Limb (tissue), 2 donors: ENCODE results near the gene NPBWR2.

Source experiments
- DNase-seq, 2 donors: peaks; one replicate each; pipeline ENCODE4 v3.0.0-alpha.2; 2016; ENCODE audit errors: extremely low spot score in 2 of 2

The NPBWR2 gene, protein sequence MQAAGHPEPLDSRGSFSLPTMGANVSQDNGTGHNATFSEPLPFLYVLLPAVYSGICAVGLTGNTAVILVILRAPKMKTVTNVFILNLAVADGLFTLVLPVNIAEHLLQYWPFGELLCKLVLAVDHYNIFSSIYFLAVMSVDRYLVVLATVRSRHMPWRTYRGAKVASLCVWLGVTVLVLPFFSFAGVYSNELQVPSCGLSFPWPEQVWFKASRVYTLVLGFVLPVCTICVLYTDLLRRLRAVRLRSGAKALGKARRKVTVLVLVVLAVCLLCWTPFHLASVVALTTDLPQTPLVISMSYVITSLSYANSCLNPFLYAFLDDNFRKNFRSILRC

DNA sequence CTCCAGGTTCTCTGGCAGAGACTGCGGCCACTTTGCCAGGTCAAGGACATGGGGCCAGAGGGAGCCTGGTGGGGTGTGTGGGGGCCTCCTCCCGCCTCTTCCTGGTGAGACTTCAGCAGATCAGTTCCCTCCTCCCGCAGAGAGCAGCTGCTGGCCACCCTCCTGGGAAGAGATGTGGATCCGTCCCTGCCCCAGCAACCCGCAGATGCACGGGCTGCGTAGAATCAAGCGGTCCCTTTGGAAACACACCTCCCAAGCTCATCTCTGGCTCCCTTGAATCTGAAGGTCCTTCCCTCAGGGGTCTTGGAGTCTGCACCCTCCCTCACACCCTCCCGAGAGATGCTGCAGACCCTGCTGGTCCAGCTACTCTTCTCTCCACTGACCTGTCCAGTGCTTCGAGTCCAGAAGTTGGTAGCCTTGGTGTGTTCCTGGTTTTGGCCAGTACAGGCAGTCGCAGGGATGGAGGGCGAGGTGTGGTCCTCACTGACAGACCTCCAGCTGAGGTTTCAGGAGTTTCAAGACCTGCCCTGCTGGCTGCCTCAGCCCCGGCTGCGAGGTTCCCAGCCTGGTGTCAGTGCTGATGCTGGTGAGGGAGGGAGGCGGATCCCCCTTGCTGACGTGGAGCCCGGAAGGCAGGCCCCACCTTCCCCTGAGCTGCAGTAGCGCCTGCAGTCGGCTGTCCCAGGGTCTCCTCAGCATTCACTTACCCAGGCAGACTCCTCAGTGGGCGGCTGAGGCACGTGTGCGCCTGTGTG is at the start of gene NPBWR2:
Gene NPBWR2 (minus strand): TSS at position 585 of the 755 bp plus-strand sequence. CDS start 734 bp downstream, outside the sequence.
- DNase-seq, result no peak

DNA sequence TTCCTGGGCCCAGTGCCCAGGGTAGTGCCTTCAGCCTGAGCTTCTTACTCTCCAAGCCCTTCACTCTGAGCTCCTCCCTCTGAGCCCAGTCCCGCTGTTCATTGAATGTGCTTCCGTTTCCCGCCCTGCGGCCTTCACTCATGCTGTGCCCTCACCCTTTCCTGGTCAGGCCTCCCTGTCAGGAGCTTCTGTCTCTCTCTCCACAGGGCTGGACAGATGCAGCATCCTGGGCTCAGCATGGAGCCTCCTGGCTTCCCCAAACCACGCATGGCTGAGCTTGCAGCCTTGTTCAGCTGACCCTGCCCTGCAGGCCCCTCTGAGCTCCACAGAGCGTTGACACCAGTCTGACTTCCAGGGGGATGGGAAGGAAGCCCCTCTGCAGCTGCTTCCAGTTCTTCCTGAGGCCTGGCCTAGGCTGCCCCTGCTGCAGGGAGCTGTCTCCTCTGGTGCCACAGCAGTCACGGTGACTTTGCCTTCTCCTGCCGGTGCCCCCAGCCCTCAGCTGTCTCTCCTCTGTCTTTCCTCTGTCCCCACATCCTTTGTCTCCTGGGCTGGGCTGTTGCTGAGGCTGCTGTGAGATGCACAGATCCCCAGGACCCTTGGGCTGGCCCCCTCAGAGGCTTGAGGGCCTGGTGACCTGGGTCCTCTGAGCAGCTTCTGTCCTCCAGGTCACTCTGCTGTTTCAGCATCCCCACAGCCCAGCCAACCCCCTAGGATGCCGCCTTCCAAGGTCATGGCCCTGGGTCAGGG is 48.9 kb upstream of the NPBWR2 start:
- no peak for DNase-seq

GRCh38 chr20:64155258-64156135 is 48.1 kb upstream of the NPBWR2 start:
- no peak for DNase-seq

DNA sequence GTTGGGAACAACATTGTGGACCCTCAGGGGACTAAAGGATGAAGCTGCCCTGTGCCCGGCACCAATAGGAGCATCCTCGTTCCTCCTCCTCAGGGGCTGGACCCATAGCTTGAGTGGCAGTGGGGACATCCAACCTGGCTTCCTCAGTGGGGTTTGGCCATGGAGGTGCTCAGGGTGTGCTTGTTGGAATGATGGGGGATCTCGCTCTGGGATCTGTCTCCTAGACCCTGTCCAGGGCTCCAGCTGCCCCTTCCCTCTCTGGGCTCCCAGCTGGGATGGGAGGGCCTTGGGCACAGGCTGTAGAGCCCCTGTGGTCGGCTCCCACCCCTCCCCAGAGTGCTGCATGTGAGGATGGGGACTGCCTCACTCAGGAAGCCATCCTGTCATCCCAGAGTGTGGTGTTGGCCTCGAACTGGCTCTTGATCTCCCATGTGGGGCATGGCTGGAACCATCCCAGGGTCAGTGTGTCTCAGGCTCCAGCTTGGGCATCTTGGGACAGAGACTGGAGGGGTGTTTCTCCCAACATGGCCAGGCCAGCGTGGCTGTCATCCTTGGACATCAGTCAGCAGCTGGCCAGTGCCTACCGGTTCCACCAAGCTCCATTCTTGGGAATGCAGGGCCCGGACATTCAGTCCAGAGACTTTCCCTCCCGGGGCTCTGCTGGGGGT is 47.4 kb upstream of the NPBWR2 start:
- no peak for DNase-seq

DNA sequence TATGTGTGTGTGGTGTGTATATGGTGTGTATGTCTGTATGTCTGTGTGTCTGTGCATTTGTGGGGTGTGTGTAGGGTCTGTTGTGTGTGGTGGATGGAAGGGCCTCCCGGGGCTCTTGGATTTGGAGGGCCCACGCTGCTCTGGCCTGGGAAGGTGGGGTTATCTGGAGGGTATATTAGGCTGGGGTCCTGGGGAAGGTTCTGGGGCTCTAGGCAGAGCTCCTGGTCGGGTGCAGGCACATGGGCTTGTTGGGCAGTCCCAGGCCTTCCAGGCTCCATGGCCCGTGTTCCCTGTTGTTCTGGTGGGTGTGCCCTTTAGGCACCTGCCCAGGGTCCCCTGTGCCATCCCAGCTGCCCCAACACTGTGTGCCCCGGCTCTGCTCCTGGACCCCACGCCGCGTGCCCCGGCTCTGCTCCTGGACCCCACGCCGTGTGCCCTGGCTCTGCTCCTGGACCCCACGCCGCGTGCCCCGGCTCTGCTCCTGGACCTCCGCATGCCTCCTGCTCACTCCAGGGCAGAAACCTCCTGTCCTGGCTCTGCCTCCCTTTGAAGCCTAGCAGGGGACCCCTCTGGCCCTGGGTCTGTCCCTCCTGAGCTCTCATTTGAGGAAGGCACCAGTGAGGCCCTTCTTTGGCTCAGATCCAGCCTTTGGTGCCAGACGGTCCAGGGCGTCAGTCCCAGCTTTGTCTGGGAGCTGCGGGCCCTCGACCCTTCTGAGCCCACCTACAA is 46.7 kb upstream of the NPBWR2 start:
- no peak for DNase-seq

DNA sequence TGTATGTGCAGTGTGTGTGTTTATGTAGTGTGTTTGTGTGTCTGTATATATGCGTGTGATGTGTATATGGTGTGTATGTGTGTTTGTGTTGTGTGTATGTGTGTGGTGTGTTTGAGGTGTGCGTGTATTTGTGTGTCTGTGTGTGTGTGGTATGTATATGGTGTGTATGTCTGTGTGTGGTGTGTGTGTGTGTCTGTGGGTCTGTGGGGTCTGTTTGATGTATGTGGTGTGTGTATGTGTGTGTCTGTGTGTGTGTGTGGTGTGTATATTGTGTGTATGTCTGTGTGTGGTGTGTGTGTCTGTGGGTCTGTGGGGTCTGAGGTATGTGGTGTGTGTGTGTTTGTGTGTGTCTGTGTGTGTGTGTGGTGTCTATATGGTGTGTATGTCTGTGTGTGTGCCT is 46.0 kb upstream of the NPBWR2 start:
- DNase-seq, result no peak

- DNase-seq, result no peak
Measured at GRCh38 chr20:64152906-64153305, 45.5 kb upstream of the NPBWR2 start.

GRCh38 chr20:64151633-64152530 is 44.5 kb upstream of the NPBWR2 start:
- DNase-seq, result no peak

DNA sequence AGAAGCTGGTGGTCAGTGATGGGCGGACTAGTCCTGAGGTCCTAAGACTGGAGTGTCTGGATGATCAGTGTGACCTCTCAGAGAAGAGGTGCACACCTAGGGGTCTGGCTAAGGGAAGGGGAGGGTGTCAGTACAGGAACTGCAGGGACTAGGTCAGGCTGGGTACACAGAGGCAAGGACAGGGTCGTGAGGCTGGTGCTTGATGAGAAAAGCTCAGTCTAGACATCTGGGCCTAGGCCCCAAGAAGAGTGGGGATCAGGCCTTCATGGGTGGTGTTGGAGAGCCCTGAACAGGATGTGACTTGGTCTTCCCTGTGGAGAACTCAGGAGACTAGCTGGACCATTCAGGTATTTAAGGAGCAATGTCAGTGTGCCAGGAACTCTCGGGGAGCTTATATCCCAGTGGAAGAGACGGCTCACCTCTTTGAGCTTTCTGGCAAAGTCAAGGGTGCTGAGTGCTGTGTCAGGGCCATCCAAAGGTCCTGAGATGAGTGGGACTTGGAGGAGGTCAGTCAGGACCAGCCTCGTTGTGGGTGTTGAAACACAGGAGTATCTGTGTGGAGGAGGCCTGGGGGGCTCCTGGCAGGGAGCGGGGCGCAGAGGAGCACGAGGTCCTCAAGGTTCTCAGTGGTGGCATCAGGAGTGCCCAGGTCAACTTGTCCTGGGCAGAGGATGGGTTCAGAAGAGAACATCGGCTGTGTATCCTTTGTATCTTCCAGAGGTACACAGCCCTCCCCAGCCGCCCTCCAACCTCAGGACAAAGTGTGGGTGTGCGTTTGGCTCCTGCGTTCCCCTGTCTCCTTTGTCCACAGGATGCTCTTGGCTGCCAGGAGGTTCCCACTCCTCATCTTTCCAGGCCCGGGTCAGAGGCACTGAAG is 43.6 kb upstream of the NPBWR2 start:
- no peak for DNase-seq

DNA sequence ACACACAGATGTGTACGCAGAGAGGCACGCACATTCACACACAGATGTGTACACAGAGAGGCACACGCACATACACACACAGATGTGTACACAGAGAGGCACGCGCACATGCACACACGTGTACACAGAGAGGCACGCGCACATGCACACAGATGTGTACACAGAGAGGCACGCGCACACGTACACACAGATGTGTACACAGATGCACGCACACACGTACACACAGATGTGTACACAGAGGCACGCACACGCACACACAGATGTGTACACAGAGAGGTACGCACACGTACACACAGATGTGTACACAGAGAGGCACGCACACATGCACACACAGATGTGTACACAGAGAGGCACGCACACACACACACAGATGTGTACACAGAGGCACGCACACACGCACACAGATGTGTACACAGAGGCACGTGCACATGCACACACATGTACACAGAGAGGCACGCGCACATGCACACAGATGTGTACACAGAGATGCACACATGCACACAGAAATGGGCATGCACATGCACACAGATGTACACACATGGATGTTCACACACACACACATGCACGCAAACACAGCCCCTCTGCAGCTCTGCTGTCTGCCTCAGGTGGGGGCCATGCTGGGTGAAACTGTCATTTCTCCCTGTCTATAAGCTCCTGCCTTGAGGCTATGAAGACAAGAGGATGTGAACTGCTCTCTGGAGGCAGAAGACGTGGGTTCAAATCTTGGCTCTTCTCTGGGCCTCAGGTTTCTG is 42.6 kb upstream of the NPBWR2 start:
- DNase-seq, result no peak

GRCh38 chr20:64149141-64149540 is 41.8 kb upstream of the NPBWR2 start:
- DNase-seq, result no peak

DNA sequence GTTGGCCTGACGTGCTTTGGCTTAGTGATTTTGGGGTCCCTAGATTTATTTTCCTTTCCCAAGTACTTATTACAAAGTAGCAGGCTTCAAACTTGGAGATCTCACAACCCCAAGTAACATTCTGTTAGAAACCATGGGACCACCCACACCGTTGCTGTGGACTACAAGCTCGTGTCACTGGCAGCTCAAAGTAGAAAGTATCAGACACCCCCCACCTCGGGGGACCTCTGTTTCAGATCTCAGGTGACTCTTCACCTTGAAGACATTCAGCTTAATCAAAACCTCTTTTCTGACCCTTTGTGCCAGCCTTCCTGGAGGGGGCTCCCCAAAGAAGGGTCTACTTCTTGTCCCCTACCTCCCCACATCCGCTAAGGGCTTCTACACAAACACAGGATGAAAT is 41.2 kb upstream of the NPBWR2 start:
- DNase-seq, result no peak

DNA sequence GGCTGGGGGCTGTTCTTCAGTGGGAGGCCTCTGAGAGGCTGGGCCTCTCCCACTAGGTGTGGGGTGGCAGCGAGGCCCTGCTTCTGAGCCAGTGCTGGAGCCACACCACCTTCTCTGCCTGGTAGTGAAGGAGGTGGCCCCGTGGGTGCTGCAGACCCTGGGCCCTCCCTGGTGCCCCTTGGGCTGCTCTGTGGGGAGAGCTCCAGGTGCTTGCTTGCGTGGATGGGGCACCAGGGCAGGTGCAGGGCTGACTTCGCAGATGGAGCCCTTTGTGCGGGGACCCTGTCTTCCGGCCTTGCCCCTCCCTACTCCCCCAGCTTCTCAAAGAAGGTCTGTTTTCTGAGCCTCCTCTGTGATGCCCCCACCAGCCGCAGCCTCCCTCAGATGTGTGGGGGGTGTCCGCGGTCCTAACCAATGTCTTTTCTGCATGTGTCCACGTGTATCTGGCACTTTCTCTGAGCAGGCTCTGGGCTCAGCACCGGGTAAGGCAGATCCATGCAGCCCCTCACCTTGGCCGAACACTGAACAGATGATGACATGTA is 39.6 kb upstream of the NPBWR2 start:
- DNase-seq, result no peak

DNA sequence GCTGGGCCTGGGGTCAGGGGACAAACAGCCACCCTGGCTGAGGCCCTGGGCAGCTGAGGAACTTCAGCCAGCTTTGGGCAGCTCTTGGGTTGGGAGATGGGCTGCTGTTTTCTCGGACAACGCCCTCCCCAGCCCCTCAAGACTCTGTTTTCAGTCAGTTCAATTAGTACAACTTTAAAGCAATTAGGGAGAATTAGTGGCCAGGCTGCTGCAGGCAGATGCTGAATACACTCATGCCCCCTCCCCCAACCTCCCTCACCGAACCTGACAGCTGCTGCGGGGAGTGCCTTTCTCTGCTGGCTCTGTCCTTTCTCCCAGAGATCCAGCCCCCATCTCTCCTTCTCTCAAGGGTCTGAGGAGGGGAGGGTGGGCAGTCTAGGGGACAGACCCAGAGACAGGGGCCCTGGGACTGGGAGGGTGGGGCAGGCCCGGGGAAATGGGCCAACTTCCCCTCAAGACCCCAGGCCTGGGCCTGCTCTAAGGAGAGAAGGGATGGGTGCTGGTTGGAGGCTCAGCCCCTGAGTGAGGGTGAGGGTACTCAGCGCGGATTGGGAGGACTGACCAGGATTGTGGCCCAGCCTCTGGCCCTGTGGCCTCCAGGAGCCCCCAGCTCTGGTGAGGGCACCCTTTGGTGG is 39.1 kb upstream of the NPBWR2 start:
- no peak for DNase-seq

GRCh38 chr20:64145458-64146300 is 38.3 kb upstream of the NPBWR2 start:
- DNase-seq, result no peak
